GM12891 (cell line): ENCODE data around the gene C4orf51.

ENCODE experiments used
- POLR2A ChIP-seq: IDR thresholded peaks from 2 replicates; pipeline ENCODE4 v1.6.1; 2011; ENCODE audit warnings: low read depth, low read length, control low read depth
- POLR2AphosphoS5 ChIP-seq: IDR thresholded peaks from 2 replicates; pipeline ENCODE4 v1.6.1; 2011; ENCODE audit warnings: low read depth, low read length, control low read depth
- SPI1 ChIP-seq: IDR thresholded peaks from 2 replicates; pipeline ENCODE4 v1.6.1; 2011; ENCODE audit warnings: low read depth, low read length, control low read depth
- TAF1 ChIP-seq: IDR thresholded peaks from 2 replicates; pipeline ENCODE4 v1.6.1; 2011; ENCODE audit warnings: low read depth, low read length, control low read depth

DNA sequence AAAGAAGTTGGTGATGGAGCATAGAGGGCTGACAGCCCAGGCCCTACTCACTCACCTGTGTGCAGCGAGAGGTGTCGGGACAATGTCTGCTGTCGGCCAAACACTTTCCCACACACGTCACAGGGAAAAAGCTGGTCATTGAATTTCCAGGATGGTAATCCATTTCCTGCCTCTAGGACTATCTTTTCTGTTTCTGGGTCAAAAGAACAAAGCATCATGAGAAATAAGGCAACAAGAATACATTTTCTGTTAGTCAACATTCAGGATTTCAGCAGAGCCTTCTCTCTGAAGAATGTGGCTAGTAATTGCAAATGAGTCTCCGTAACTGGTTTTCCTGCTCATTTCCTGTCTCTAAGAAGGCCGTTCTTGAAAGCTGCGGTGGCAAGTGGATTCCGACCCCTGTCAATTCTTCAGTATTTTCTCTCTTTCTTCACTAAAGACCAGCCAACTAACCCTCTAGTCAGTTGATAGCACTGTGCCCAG is 99.4 kb downstream of the C4orf51 start:
- TF ChIP-seq POLR2AphosphoS5: no peak
- no peak for TF ChIP-seq TAF1
- no peak for TF ChIP-seq POLR2A
- TF ChIP-seq SPI1: no peak
